HG02763 (cell line): ENCODE results near the gene WWOX.

Experiments used
- ATAC-seq: cut with Tn5 transposase; IDR thresholded peaks from one replicate; pipeline ENCODE4 v1.9.1; 2021; ENCODE audit warnings: mild to moderate bottlenecking, moderate library complexity; ENCODE audit not compliant: unreplicated experiment

Gene WWOX

DNA sequence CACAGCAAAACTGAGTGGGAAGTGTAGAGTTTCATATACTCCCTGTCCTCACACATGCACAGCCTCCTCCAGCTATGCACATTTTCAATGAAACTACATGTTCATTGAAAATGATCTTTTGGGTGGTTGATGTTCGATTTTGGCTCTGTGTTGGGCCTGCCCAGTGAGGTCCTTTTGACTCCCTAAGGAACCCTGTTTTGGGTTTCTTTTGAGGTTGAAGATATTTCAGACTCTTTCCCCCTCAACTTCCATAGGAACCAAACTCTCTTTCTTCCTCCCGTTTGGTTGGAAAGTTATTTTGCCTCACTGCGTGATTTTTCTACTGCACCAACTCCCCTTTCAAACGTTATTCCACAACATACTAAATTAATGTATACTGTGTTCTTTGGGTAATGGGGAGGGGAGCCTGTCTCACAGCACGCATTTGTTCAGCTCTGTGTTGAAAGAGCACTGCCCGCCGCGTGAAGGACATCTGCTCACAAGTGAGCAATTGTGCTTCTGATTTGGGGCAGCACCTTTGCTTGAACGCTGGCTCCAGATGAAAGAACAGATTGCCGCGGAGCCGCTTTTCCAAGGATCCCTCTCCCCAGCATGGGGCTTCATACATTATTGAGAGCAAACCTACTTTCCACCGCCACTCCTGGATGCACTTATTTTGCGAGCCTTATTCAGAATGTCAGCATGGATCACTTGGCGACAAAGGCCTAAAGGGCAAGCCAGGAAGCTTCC lies 385.9 kb downstream of the WWOX start:
- ATAC-seq: no peak

DNA sequence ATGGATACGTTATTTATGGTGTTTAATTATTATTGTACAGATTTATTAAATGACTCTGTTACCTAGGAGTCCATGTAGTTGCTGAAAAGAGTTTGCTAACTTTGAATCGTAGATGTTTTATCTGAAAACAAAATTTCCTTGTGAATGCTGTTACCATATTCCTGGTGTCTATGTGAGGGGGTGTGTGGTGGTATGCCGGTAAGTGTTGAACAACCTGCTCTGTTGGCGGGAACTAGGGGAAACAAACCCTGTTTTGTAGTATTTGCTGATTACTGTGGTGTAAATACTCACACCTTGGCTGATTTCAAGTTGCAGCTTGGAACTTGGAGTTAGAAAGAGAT lies 386.4 kb downstream of the WWOX start:
- no peak for ATAC-seq

DNA sequence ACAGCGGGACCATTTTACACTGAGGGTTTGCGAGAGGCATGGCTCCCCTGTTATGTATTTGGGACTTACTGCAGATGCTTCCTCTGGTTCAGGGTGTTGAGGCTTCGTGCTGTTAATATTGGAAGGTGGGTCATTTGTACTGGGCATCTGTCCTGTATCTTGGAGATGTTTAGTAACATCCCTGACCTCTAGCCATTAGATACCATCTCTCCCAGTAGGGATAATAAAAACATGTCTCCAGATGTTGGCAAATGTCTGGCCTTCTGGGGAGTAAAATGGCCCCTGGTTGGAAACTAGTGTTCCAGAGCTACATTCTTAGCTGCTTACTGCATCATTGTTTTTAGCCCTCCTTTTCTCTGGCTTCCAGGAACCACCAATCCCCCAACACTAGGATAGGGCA lies 388.0 kb downstream of the WWOX start:
- ATAC-seq: no peak

DNA sequence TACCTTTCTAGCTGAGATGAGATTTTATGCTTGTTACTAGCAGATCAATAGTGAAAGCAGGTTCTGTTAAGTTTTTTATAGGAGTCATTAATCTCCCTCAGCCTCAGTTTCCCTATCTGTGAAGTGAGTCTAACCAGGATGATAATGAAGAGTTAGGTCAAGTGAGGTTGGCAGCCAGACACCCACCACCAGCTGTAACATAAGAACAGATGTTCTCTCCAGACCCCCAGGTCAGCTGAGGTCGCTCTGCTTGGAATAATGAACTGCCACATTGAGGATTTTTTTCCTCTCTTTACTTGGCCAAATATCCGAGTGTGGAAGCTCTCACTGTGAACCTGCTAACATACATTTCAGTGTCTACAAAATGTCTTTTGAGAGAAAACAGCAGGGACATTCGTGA lies 389.6 kb downstream of the WWOX start:
- ATAC-seq: no peak

DNA sequence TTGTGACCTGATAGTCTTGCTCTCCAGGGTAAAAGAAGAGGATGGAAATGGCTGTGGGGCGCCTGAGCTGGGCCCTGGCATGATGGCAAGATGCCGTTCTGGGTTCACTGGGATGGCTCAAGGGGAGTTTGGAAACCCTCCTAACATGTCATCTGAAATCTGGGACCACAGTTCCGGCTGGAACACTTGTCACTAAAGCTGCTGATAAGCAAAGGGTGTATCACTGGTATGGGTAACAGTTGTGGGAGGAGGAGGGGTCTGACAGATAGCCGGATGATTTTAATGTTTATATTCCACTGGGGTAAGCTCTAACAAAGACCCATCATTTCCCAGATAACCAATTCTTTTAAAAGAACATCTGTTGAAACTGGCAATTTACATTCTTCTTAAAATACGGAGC lies 390.2 kb downstream of the WWOX start:
- ATAC-seq: no peak

DNA sequence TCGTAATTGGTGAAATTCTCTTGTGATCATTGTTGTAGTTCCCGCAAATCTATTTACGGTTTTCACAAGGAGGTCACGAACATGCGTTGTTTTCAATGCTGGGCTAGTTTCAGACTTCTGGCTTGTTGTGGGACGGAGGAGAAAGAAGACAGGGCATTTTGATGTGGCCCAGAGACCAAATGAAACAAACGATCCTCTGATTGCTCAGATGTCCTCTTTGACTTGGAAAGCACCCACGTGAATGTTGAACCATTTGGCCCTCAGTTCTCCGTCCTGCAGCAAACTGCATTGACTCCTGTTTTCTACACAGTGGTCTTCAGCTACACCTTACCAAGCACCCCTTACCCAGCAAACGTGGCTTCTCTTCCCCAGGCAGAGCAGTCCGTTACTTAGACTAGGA lies 391.0 kb downstream of the WWOX start:
- no peak for ATAC-seq

DNA sequence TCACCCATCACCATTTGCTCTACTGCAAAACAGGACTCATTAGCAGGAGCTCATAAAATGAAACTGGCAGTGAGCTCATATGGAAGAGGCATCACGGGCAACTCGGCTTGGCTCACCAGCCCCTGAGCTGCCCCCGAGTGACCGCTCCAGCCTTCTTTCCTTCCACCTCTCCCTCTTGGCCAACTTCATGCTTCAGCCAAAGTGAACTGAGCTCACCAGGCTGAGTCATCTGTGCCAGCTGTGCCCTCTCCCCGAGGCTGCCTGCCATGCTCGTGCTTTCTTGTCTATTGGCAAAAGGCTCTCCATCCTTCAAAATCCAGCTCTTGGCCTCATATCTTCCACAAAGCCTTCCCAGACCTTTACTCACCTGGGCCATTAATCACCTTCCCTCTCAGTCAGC lies 391.4 kb downstream of the WWOX start:
- no peak for ATAC-seq

DNA sequence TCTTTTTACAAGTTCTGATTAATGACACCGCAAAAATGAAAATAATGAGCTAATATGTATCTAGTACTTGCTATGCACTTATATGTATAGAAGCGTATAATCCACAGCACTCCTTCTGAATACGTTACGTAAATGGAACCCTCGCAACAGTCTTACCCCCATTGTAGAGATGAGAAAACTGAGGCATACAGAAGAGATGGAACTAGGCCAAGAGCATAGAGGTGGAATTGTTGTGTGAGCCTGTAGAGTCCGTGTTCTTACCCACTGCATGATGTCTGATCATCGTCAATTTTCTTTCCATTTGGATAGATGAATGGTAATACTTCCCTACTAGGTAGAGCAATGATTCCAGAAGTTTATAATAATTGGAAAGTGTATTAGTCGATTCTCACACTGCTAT lies 394.1 kb downstream of the WWOX start:
- no peak for ATAC-seq

DNA sequence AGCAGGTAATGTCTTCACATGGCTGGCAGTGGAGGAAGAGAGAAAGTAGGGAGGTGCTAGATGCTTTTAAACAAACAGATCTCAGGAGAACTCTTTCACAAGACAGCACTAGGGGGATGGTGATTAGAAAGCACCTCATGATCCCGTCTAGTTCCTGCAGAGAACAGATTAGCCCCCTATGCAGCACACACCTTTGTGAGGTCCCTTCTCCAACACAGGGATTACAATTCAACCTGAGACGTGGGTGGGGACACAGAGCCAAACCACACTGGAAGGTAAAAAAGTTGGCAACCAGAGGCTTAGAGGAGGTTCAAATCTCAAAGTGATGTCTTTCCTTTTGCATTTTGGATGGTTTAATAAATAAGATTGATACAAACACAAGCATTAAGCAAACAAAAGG lies 394.7 kb downstream of the WWOX start:
- ATAC-seq: no peak

DNA sequence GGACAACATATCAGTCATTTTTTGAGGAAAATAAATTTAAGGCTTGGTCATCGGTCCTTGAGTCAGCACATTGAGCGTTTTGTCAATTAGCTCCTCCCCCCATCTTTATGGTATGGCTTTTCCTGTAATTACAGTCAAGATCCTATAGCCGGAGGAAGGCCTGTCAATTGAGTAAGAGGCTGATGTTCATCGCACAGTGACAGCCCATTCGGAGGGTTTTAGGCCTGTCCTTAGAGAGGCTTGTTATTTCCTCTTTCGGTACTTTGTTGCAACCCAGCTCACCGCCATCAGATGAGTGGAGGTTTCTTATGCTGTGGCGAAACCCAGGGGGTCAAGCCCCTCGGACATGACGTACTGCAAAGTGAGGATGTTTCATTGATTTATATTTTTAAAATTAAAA lies 395.2 kb downstream of the WWOX start:
- no peak for ATAC-seq

DNA sequence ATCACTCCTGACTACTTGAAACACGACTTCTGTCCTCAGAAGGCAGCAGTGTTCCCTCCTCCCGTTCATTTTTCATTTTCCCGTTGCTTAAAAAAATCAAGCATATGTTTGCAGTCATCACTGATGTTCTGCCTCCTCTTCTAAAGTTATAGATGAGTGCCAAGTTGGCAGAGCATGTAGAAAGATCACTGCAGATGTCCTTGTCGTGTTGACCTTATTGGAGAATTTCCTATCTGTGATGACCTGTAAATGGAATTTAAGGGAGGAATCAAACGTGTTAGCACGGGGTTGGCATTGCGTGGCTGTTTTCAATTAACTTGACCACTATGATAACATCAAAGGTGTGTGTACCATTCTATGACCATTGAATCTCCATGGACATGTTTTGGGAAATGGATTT lies 396.7 kb downstream of the WWOX start:
- no peak for ATAC-seq

DNA sequence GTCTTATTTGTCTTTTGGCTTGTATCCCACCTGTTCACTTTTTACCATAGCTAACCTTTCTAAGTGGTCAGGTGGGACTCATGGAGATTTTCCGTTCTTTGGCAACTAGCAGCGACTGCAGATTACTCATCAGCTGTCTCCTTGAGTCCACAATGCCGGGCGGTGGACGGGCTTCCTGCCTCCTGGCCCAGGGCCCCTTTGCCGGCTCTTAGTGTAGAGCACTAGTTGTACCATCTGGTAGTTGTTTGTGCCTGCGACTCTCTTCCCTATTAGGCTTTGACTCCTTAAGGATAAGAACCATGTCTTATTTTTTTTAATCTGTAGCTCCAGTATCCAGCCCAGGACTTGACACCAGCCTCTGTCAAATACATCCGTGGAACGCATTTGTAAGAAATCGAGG lies 399.9 kb downstream of the WWOX start:
- no peak for ATAC-seq

DNA sequence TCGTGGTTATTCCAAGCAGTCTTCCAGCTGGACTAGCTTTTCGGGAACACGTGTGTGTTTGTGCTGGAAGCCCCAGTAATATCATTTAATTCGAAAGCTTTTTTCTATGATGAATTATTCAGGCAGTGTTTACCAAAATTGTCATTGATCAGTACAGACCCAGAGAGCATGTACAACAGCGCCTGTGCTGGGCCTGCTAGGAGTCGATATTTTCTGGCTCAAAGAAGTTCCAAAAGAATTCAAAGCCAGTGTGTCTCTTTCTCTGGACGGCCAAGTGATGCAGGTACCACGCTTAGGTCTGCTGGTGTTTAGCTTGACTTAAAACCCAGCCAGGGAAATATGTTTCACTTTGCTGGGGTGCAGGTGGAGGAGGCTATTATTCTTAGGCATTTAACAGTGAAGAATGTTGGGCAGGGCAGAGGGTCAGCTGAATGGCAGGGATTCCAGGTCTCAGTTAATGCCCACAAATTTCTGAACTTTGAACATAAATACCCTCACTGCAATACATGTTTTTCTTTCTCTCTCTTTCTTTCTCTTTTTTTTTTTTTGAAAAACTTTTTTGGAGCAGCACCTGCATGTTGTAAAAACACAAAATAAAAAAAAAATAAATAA lies 401.3 kb downstream of the WWOX start:
- ATAC-seq: no peak

DNA sequence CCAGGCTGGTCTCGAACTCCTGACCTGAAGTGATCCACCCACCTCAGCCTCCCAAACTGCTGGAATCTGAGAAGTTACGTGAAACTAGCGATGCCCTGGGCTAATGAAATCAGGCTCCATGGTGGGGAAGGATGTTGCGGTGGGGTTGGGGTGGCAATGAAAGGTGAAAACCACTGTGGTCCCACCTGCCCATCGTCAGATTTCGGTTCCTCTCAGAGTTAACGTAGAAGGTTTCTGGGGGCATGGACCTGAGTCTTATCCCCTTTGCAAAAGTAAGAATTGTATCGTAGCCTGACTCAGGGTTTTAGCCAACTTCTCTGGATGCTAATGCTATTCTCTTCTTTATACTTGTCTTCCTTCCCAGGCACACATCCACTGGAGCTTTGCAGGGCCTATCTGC lies 402.3 kb downstream of the WWOX start:
- no peak for ATAC-seq

DNA sequence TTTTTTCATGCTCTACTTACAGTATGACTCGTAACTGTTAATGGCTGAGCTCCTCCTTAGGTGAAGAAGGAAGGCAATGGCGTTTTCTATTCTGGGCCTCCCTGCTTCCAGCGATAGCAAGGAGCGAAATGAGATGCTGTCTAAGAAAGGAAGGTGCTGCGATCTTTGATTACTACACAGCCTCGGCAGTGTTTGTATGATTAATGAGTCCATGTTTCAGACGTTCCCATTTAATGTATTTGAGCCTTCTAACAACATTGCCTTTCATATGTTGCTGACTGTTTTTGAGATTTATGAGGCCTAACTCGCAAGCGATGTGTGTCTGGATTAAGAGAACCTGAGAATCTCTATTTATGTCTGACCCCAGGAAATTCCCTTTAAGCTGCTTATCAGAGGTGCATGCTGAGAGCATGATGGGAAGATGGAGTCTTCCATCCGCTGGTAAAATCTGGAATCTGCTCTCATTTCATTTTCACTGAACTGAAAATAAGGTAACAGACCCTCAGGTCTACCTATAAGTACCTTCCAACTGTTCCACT lies 403.4 kb downstream of the WWOX start:
- no peak for ATAC-seq

DNA sequence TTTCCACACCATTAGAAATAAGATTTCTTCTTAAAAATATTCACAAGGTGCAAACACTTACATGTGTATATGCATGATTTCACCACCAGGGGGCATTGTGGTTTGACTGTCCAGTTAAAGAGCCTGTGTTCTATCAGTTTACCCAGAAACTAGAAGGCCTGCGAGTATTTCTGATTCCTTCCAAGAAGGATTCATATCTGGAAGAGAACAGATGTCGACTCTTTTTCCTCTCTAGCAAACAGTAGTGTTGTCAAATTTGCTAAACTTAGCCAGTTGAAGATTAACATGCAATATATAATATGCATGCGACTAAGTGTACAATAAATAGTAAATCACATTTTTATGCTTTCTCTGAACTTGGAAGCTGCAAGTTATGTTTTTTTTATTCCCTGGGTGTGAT lies 404.1 kb downstream of the WWOX start:
- ATAC-seq: no peak

DNA sequence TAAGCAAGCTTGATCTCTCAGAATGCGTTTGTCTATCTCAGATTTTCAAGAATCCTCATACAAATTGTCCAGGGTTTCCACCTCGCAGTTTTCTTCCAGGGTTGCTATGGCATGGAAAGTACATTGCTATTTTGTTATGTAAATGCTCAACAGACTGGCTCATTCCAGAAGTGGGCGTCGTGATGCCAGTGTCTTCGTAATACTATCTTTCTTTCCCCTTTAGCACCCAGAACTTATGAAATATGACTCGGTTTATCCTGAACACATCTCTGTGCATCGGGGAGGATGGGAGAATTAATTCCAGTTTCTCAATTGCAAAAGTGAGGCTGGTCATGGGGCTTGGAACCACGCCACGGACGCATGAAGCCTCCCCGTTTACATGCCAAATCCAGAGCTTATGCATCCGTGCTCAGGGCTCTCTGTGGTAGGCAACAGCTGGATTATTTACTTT lies 405.0 kb downstream of the WWOX start:
- no peak for ATAC-seq

DNA sequence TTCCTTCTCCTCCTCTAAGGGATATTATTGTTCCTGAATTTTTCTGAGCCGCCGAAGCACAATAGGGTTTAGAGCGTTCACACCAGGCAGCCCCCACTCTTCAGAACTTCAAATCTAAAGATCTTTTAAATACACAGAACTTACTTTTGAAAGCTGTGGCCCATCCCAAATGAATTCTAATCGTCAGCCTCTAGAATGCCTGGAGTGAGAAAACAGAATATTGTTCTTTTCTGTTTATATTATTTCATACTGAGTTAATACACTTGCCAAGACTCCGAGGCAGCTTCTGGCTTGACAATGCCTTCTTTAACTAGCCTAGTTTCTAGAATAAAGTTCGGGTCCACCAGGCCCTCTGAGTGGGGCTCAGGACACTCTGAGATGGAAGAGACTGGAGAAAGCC lies 405.6 kb downstream of the WWOX start:
- ATAC-seq: no peak

DNA sequence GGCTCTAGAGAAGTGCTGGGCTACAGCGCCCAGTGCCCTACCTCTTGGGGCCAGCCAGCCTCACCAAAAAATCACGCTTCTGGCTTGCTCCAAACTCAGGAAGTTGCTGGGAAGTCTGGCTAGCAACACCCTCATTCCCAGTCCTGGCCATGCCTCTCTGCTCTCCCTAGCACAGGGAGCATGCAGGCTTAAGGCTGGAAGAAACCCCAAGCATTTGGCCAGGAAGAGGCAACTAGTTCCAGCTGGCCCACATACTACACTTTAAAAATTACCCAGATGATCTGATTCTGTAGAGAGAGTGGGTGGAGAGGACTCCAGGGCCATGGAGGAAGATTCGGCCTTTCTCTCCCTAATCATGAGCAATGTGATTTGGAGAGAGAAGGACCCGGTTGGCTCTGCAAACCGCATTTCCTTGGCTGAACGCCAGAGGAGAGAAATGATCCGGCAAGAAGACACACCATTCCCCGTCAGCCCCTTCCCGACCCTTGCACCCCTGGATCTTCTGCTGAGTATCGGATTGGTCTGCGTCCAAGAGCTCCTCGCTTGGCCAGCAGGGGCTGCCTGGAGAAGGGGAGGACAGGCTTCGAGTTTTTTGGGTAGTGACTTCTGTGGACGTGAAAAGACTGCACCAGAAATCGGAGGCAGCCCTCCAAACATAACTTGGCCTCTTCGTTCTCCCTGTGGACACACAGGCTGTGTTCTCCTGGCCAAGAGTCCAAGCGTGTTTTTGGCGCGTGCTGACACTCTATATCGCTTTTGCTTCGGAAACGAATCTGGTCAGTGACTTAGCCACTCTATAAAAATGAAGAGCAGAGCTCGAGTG lies 406.3 kb downstream of the WWOX start:
- no peak for ATAC-seq

DNA sequence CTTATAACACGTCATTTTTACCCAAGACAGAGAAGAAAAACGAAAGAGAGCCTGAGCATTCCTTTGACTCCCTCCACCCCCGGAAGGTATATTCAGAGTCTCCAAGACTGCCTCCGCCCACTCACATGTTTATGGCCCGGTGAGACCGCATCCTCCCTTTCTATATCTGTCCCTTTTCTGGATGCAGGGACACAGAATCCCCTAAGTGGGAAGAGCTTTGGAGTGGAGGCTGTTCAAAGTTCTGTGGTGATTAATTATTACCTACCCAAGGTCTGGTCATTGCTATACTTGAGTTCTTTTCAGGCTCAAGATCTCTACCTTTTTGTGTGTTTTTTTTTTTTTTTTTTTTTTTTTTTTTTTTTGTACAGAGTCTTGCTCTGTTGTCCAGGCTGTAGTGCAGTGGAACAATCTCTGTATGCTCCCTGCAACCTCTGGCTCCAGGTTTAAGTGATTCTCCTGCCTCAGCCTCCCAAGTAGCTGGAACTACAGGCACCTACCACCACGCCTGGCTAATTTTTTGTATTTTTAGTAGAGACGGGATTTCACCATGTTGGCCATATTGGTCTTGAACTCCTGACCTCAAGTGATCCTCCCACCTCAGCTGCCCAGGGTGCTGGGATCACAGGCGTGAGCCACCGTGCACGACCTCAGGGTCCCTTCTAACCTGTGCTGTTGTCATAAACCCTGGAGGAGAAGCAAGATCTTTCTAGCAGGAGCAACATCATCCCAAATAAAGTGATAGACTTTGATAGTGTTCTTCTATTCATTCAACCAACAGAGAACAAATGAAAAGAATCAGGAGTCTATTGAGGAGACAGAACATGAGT lies 407.1 kb downstream of the WWOX start:
- no peak for ATAC-seq

DNA sequence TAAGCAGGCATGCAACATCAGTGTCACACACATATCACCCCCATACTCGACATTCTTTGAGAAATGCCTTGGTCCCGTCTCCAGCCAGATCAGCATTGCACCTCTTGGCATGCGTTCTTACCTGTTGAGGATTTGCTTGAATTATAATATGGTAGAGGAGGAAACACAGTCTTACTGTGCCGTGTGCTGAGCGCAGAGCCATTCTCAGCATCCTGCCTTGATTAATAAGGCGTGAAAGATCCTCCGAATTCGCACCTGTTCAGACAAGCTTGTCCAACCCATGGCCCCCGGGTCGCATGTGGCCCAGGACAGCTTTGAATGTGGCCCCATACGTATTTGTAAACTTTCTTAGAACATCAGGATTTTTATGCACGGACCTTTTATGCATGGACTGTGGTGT lies 408.1 kb downstream of the WWOX start:
- no peak for ATAC-seq
